Prostate gland (tissue), 2 donors: ENCODE data around the gene AMPH. TPM values are rescaled to one million over a fixed set of nuclear protein-coding genes. Genes with fewer than 3 reads are reported as not detected.
"Not testable (repeated sequence)": the region's sequence is repeated elsewhere in the genome, so short reads cannot be mapped to it uniquely, and the experiment has no call there.

Experiments
- DNase-seq: peaks from one replicate; pipeline ENCODE4 v3.0.0-alpha.2; 2019; ENCODE audit warnings: low spot score
- H3K27ac ChIP-seq, 2 donors: fragments of 200-600 bp; sonication (generic); 2 replicates each; pipeline ENCODE4 v1.5.1; 2017 to 2019
- H3K27me3 ChIP-seq: fragments of 200-600 bp; sonication (generic); replicated peaks from 2 replicates; pipeline ENCODE4 v1.5.1; 2019; ENCODE audit not compliant: insufficient read depth
- H3K36me3 ChIP-seq, 2 donors: fragments of 200-600 bp; sonication (generic); 1 replicate in 1 of 2; 2 replicates in 1 of 2; pipeline versions ENCODE4 v1.5.1 to v1.8.1; 2017 to 2019
- H3K4me1 ChIP-seq: fragments of 200-600 bp; sonication (generic); replicated peaks from 2 replicates; pipeline ENCODE4 v1.5.1; 2019
- H3K4me3 ChIP-seq, 2 donors: fragments of 200-600 bp; sonication (generic); 2 replicates each; pipeline ENCODE4 v1.5.1; 2017 to 2019
- H3K9me3 ChIP-seq: fragments of 200-600 bp; sonication (generic); 2 replicates; pipeline ENCODE4 v1.5.1; 2017
- CTCF ChIP-seq, 4 experiments: fragments of 200-600 bp in 2 of 4; fragments of 450-650 bp in 2 of 4; sonication (generic) in 2 of 4; IDR thresholded peaks; 1 replicate in 3 of 4; 2 replicates in 1 of 4; pipeline ENCODE4 v1.5.1; 2016 to 2019; ENCODE audit warnings: antibody characterized with exemption in 4 of 4, mild to moderate bottlenecking in 2 of 4, moderate library complexity in 2 of 4
- POLR2A ChIP-seq: fragments of 450-650 bp; IDR thresholded peaks from one replicate; pipeline ENCODE4 v1.6.1; 2016; ENCODE audit warnings: antibody characterized with exemption, mild to moderate bottlenecking
- POLR2AphosphoS5 ChIP-seq: sonication (generic); formaldehyde crosslinking; IDR thresholded peaks from one replicate; pipeline ENCODE4 v1.6.1; 2017; ENCODE audit warnings: antibody characterized with exemption
- WGBS: methylation state at CpG from one replicate; pipeline ENCODE4 v1.1.5; 2018; 5-methylcytosine and 5-hydroxymethylcytosine counted together
- intact Hi-C: fragments of 100-400 bp; cut with DNase I; formaldehyde crosslinking; loops from one replicate; pipeline ENCODE4 v1.14.2; 2022
- small RNA-seq, 2 donors: library from RNA; depleted of rRNA; stranded (forward); fragments of <200 nt; gene quantifications; one replicate each; pipeline ENCODE3, GENCODE V24; 2016
- total RNA-seq, 2 donors: library from RNA; depleted of rRNA; stranded (reverse); fragments of >200 nt; gene quantifications; one replicate each; pipeline ENCODE4 v1.1.0, GENCODE V29; 2016

Gene AMPH
- total RNA-seq, 2 donors from 2014 or later: 5.9 TPM; not detected in 1

GRCh38 chr7:38339953-38340819 lies 291.0 kb downstream of the AMPH start:
- no peaks in the 10 kb centered on the region for H3K9me3 ChIP-seq
- H3K4me1 ChIP-seq: peaks cover 7% of the 10 kb centered on the region
- 83% methylated on average over 4 of the region's 4 CpGs for WGBS
- H3K4me3 ChIP-seq: no peak overlapping the region
- TF ChIP-seq POLR2AphosphoS5 (no peak), POLR2A (no peak), CTCF (IDR thresholded peaks at IDR 0.05) (no peak)
- intact Hi-C loops: no loop called here
- no peaks in the 10 kb centered on the region for H3K36me3 ChIP-seq
- H3K27ac ChIP-seq: peak overlapping the region; percentile 44 to 51
- DNase-seq: no peak
- H3K27me3 ChIP-seq: no peaks in the 10 kb centered on the region

GRCh38 chr7:38336148-38336515 lies 295.0 kb downstream of the AMPH start:
- H3K27ac ChIP-seq: peak overlapping the region; percentile 67 to 78
- DNase-seq, H3K9me3 ChIP-seq, H3K27me3 ChIP-seq, H3K4me3 ChIP-seq, intact Hi-C loops, H3K36me3 ChIP-seq, H3K4me1 ChIP-seq: not testable (repeated sequence)
- WGBS: 38% methylated on average over 9 of the region's 9 CpGs

- DNase-seq: peak; percentile 78
- intact Hi-C loops: no loop called here
- Histone ChIP-seq H3K36me3 (no peaks in the 10 kb centered on the region), H3K4me1 (peaks cover 7% of the 10 kb centered on the region), H3K4me3 (peak overlapping the region in 1 of 2 donors; percentile 19), H3K27me3 (no peaks in the 10 kb centered on the region), H3K9me3 (no peaks in the 10 kb centered on the region), H3K27ac (peak overlapping the region; percentile 67 to 78)
- 55% methylated on average over 8 of the region's 8 CpGs for WGBS
- TF ChIP-seq POLR2A (no peak), CTCF (IDR thresholded peaks at IDR 0.05) (peak; percentile 60 to 91 (median 88)), POLR2AphosphoS5 (peak; percentile 47)
These were observed 295.6 kb downstream of the AMPH start for GRCh38 chr7:38335492-38336147.

GRCh38 chr7:38335128-38335491 lies 296.1 kb downstream of the AMPH start:
- H3K27me3 ChIP-seq: no peaks in the 10 kb centered on the region
- intact Hi-C loops: no loop called here
- no peaks in the 10 kb centered on the region for H3K9me3 ChIP-seq
- DNase-seq: no peak
- peak overlapping the region in 1 of 2 donors; percentile 19 for H3K4me3 ChIP-seq
- 81% methylated on average over 2 of the region's 2 CpGs for WGBS
- H3K27ac ChIP-seq: peak overlapping the region; percentile 67 to 78
- no peak for TF ChIP-seq POLR2A
- no peak for TF ChIP-seq CTCF (IDR thresholded peaks at IDR 0.05)
- no peak for TF ChIP-seq POLR2AphosphoS5
- no peaks in the 10 kb centered on the region for H3K36me3 ChIP-seq
- H3K4me1 ChIP-seq: peaks cover 7% of the 10 kb centered on the region

- Histone ChIP-seq H3K27me3 (no peaks in the 10 kb centered on the region), H3K4me3 (peak overlapping the region in 1 of 2 donors; percentile 19), H3K9me3 (no peaks in the 10 kb centered on the region), H3K4me1 (peaks cover 7% of the 10 kb centered on the region), H3K27ac (peak overlapping the region; percentile 67 to 78), H3K36me3 (no peaks in the 10 kb centered on the region)
- intact Hi-C loops: no loop called here
- TF ChIP-seq POLR2AphosphoS5 (no peak), CTCF (IDR thresholded peaks at IDR 0.05) (no peak), POLR2A (no peak)
- no peak for DNase-seq
These were observed 297.0 kb downstream of the AMPH start for GRCh38 chr7:38334163-38334562.

Small RNAs within 50 kb of the gene (small RNA-seq; reads per million reads assigned to genes)
- gene RN7SL83P (0 reads per million in 2 donors), gene TRGV6 (0 reads per million in 2 donors)
